Measurements from ENCODE around the gene FBXO5. TPM values are rescaled to one million over a fixed set of nuclear protein-coding genes. Genes with fewer than 3 reads are reported as not detected.

The FBXO5 gene
- total RNA-seq, 2 experiments from 2014 or later, result 3.0 to 3.3 TPM

DNA sequence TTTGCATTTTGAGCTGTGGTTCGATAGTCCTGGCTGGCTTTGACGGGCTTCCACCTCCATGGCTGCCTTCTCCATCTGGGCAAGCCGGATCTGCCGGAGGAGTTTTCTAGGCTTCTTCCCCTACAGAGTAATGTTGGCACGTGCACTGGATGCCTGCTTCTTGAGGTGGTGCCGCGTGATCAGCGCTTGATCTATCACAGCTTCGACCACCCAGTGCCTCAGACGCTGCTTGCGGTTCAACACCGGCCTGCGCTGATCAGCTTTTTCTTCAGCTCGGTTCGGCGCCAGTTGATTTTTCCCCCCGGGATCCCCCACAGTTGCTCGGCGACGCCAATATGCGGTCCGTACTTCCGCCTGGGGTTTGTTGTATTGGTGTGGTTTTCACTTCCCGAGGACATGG lies 23.5 kb downstream of the FBXO5 start:
- no peak for ATAC-seq (ENCODE audit: poor library complexity)
- CTCF ChIA-PET, result no interaction called here

DNA sequence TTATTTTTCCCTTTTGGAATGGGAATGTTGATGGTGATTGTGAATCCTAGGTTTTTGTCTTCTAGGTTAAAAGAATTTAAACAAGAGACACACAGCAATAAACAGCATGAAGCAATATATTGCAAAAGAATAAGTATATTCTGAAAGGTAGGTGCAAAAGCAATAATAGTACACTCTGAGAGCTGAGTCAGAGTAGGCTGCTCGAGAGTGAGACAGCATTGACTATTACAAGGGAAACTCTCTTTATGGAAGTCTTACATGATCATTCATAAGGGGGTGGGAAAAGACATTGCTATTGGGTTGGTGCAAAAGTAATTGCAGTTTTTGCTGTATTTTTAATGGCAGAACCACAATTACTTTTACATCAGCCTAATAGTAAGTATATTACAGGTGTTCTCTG lies 25.0 kb downstream of the FBXO5 start:
- H3K27me3 ChIP-seq (ENCODE audit: control insufficient read depth in 1 of 2, insufficient read depth in 2 of 2, low read length in 2 of 2), result no peaks in the 10 kb centered on the region
- ChIA-PET CTCF (no interaction called here), POLR2A (no interaction called here)
- Mint-ChIP-seq H3K27me3 (peaks cover 59% of the 10 kb centered on the region), H3K27ac (no peak overlapping the region), H3K4me3 (no peak overlapping the region), H3K9me3 (no peaks in the 10 kb centered on the region), H3K36me3 (ENCODE audit: low read depth) (no peaks in the 10 kb centered on the region), H3K4me1 (ENCODE audit: low read depth) (no peaks in the 10 kb centered on the region)
- H3K36me3 ChIP-seq (ENCODE audit: insufficient read depth, low read length), result no peaks in the 10 kb centered on the region
- TF ChIP-seq, protein P1, sequence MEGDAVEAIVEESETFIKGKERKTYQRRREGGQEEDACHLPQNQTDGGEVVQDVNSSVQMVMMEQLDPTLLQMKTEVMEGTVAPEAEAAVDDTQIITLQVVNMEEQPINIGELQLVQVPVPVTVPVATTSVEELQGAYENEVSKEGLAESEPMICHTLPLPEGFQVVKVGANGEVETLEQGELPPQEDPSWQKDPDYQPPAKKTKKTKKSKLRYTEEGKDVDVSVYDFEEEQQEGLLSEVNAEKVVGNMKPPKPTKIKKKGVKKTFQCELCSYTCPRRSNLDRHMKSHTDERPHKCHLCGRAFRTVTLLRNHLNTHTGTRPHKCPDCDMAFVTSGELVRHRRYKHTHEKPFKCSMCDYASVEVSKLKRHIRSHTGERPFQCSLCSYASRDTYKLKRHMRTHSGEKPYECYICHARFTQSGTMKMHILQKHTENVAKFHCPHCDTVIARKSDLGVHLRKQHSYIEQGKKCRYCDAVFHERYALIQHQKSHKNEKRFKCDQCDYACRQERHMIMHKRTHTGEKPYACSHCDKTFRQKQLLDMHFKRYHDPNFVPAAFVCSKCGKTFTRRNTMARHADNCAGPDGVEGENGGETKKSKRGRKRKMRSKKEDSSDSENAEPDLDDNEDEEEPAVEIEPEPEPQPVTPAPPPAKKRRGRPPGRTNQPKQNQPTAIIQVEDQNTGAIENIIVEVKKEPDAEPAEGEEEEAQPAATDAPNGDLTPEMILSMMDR (IDR thresholded peaks at IDR 0.05), result no peak
- no peaks in the 10 kb centered on the region for H3K9me3 ChIP-seq (ENCODE audit: control insufficient read depth in 1 of 2, insufficient read depth in 1 of 2, low read length in 2 of 2)
- no peak for DNase-seq
- H3K4me1 ChIP-seq (ENCODE audit: insufficient read depth, low read length), result no peaks in the 10 kb centered on the region
- ATAC-seq (ENCODE audit: poor library complexity), result no peak
- no peak overlapping the region for H3K4me3 ChIP-seq (ENCODE audit: low read length)
- H3K27ac ChIP-seq (ENCODE audit: low read depth in 1 of 2, low read length in 2 of 2), result no peak overlapping the region
- intact Hi-C loops (cut with DNase I, micrococcal nuclease), result no loop called here

More for the DNA sequence above, 23.5 kb downstream of the FBXO5 start:
- no peak overlapping the region for H3K27ac ChIP-seq (ENCODE audit: low read depth in 1 of 2, low read length in 2 of 2)
- intact Hi-C loops (cut with DNase I, micrococcal nuclease), result no loop called here
- H3K4me1 ChIP-seq (ENCODE audit: insufficient read depth, low read length), result no peaks in the 10 kb centered on the region
- Mint-ChIP-seq H3K4me3 (no peak overlapping the region), H3K4me1 (ENCODE audit: low read depth) (no peaks in the 10 kb centered on the region), H3K9me3 (no peaks in the 10 kb centered on the region), H3K27ac (no peak overlapping the region), H3K36me3 (ENCODE audit: low read depth) (no peaks in the 10 kb centered on the region), H3K27me3 (peaks cover 50% of the 10 kb centered on the region)
- no peak overlapping the region for H3K4me3 ChIP-seq (ENCODE audit: low read length)
- no peaks in the 10 kb centered on the region for H3K27me3 ChIP-seq (ENCODE audit: control insufficient read depth in 1 of 2, insufficient read depth in 2 of 2, low read length in 2 of 2)
- POLR2A ChIA-PET, result no interaction called here
- H3K9me3 ChIP-seq (ENCODE audit: control insufficient read depth in 1 of 2, insufficient read depth in 1 of 2, low read length in 2 of 2), result no peaks in the 10 kb centered on the region
- no peak for DNase-seq
- no peaks in the 10 kb centered on the region for H3K36me3 ChIP-seq (ENCODE audit: insufficient read depth, low read length)
- TF ChIP-seq, protein P1 (IDR thresholded peaks at IDR 0.05), result no peak

DNA sequence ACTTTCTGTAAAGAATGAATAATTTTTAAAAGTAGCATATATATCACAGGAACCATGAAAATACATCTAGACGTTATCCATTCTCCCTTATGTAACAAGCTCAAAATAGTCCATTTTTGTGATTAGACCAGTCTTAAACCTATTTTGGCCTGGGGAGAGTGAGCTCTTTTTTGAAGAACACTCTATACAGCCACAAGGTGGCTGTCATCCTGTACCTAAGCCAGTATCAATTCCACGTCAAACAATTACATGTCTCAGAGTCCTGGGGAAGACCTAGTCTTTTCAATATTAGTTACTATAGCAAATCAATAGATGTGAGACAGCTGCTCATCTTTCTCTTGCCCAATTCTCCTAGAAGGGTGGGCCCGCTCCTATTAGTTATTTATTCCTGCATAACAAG lies 28.4 kb downstream of the FBXO5 start:
- ATAC-seq (ENCODE audit: poor library complexity) (no peak), DNase-seq (no peak)
- no peaks in the 10 kb centered on the region for H3K4me1 Mint-ChIP-seq (ENCODE audit: low read depth)
- intact Hi-C loops (cut with DNase I, micrococcal nuclease), result no loop called here
- peaks cover 0 to 5% of the 10 kb centered on the region in 2 experiments for H3K27me3 ChIP-seq (ENCODE audit: control insufficient read depth in 1 of 2, insufficient read depth in 2 of 2, low read length in 2 of 2)
- H3K36me3 Mint-ChIP-seq (ENCODE audit: low read depth), result no peaks in the 10 kb centered on the region
- H3K9me3 Mint-ChIP-seq, result no peaks in the 10 kb centered on the region
- CTCF ChIA-PET, result interaction anchor here (0.5 kb wide), 1 partner anchor 1651 kb away, joined by 3 read pairs; no protein-coding TSS in a partner anchor
- no peak overlapping the region for H3K4me3 ChIP-seq (ENCODE audit: low read length)
- no peaks in the 10 kb centered on the region for H3K4me1 ChIP-seq (ENCODE audit: insufficient read depth, low read length)
- no peaks in the 10 kb centered on the region for H3K36me3 ChIP-seq (ENCODE audit: insufficient read depth, low read length)
- TF ChIP-seq, protein P1 (IDR thresholded peaks at IDR 0.05), result no peak
- H3K27me3 Mint-ChIP-seq, result peaks cover 54% of the 10 kb centered on the region
- no peak overlapping the region for H3K4me3 Mint-ChIP-seq
- POLR2A ChIA-PET, result no interaction called here
- H3K27ac Mint-ChIP-seq, result no peak overlapping the region
- no peaks in the 10 kb centered on the region for H3K9me3 ChIP-seq (ENCODE audit: control insufficient read depth in 1 of 2, insufficient read depth in 1 of 2, low read length in 2 of 2)
- no peak overlapping the region for H3K27ac ChIP-seq (ENCODE audit: low read depth in 1 of 2, low read length in 2 of 2)
